ENCODE measurements around the gene TXNL4B.

DNA sequence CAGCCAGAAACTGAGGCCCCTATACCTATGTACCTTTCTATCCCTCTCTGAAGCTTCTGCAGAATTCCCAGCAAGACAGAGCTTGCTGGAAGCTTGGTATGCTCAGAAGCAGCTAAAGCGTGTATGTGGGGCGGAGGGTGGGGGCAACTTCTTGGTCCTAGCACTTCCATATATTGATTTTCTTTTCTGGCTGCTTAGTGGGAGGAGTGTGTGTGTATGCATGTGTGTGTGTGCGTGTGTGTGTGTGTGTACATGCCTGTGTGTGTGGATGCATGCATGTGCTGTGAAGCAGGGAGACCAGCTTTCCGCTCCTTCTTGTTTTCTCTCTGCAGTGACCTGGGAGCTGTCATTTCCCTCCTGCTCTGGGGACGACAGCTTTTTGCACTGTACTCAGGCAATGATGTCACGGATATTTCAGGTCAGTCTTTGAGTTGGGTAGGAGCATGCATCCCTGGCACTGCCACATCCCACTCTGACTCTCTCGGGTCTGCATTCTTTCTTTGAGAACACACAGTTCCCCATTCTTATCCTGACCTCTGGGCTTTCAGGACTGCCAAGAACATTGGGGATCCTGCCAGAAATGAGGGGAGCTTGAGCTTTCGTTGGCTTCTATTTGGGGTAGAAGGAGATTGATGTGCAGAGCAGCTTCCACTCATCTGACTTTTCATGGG is 19.7 kb downstream of the TXNL4B start:
- TF ChIP-seq, protein P1, sequence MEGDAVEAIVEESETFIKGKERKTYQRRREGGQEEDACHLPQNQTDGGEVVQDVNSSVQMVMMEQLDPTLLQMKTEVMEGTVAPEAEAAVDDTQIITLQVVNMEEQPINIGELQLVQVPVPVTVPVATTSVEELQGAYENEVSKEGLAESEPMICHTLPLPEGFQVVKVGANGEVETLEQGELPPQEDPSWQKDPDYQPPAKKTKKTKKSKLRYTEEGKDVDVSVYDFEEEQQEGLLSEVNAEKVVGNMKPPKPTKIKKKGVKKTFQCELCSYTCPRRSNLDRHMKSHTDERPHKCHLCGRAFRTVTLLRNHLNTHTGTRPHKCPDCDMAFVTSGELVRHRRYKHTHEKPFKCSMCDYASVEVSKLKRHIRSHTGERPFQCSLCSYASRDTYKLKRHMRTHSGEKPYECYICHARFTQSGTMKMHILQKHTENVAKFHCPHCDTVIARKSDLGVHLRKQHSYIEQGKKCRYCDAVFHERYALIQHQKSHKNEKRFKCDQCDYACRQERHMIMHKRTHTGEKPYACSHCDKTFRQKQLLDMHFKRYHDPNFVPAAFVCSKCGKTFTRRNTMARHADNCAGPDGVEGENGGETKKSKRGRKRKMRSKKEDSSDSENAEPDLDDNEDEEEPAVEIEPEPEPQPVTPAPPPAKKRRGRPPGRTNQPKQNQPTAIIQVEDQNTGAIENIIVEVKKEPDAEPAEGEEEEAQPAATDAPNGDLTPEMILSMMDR (IDR thresholded peaks at IDR 0.05): no peak
- TF ChIP-seq POLR2A (IDR thresholded peaks at IDR 0.05): no peak

Measured in testis (tissue), 2 donors.